ENCODE results near the gene CPT1B.

CPT1B gene

GRCh38 chr22:50584106-50585096 lies 6.2 kb upstream of the CPT1B start:
- DNase-seq, result no peak

GRCh38 chr22:50583294-50583861 lies 5.2 kb upstream of the CPT1B start:
- DNase-seq, result no peak

DNA sequence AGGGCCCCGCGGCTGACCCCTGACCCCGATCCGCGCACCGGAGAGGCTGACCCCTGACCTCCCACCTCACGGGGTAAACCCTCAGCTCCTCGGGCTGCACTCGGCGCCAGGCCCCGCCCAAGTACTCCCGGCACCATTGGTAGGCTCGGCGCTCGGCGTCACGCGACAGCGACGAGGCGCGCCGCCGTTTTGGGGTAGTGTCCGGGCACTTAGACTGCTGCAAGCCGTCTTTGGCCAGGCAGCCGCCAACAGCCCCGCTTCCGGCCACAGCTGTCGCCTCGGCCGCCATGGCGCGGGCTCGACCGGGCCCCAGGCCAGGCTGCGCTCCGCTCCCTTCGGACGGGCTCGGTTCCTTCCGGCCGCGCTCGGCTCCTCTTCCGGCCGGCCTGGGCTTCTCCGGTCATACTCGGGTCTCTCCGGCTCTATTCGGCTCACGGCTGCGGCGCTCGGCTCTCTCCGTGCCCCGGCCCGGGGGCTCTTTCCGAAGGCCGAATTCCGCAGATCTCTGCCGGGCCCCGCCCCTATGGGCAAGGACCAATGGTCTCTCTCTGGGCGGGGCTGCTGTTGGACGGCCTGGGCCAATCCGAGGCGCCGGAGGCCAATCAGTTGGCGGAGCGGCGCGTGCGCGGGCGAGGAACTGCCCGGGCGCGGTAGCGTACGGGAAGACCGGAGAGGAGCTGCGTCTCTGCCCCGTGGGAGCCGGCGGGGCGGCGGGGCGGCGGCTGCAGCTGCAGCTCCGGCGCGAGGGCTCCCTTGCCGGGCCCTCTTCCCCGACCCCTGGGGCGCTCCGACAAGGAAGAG lies 4.5 kb upstream of the CPT1B start, which contains the start of gene CHKB:
Gene CHKB (minus strand): TSS at position 357 of the 801 bp plus-strand sequence. CDS start 68 bp downstream, at position 289.
- peak; percentile 99 for DNase-seq

DNA sequence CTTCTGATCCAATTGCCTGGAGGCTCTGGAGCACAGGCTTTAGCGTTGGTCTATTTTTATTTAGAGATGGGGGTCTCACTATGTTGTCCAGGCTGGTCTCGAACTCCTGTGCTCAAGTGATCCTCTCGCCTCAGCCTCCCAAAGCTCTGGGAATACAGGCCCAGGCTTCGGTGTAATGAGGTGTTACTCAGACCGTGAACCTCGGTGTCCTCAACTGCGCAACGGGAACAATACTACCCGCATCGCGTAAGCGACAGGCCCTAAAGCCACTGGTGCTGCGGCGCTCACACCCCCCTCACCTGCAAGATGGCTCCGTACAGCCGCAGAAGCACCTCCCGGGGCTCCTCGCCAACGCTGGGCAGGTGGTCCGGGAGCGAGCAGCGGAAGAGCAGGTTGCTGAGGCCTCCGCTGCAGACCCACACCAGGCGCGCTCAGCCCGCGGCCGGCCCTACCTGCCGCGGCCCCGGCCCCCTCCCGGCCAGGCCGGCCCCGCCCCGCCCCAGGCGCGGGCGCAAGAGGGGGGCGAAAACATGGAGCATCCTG lies 3.8 kb upstream of the CPT1B start:
- no peak for DNase-seq

DNA sequence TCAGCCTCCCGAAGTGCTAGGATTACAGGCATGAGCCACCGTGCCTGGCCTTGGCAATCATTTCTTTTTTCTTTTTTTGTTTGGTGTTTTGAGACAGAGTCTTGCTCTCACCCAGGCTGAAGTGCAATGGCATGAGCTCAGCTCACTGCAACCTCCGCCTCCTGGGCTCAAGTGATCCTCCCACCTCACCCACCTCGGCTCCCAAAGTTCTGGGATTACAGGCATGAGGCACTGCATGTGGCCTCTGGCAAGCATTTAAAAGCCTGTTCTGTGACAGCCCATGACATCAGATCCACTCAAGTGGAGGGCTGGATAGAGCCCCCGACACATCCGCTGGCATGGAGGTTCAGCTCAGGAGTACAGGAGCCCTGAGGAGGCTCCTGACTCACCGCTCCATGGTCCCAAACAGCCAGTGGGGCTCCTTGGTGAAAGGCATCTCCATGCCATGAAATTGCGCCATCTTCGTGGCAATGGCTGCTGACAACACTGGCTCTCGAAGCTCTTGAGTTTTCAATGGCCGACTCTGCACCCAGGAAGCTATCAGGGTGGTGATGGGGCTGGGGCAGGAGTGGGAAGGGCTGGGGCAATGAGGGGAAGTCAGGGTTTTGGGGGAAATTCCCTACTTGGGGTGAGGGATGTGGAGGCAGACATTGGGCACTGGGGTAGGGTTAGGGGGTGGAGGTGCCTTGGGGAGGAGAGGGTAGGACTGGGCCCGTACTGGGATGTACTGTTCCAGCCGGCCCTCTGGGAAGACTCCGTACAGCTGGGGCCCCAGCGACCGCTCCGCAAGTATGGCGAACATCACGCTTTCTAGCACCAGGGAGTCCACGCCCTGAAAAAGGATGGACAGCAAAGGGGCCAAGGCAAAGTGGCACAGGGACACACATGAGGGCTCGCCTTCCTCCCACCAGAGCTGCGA lies 3.1 kb upstream of the CPT1B start:
- DNase-seq, result no peak

- DNase-seq, result no peak
Measured at GRCh38 chr22:50579752-50580151, 1.5 kb upstream of the CPT1B start.

DNA sequence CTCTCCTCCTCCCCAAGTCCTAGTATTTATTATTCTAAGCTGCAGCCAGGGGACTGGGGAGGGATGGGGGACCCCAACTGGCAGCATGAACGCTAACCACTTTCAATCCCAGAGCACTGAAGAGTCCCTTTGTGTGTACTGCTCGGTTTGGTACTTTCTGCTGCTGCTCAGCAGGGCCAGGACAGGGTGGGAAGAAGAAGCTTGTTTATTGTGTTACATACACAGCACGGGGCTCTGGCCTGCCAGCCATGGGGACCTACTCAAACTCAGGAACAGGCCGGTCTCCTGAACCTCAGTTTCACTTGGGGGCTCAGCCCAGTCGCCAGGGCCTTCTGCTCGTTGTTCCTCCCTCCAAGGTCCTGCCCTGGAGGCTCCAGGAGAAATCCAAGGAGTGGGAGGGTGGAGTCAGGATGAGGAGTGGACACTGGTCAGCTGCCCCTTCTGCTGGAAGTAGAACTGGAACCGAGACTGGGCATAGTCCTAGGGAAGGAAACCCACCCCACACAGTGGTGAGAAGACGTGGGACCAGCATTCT lies 616 bp upstream of the CPT1B start:
- no peak for DNase-seq

- DNase-seq, result no peak
Measured at GRCh38 chr22:50577697-50577986, 585 bp downstream of the CPT1B start.

DNA sequence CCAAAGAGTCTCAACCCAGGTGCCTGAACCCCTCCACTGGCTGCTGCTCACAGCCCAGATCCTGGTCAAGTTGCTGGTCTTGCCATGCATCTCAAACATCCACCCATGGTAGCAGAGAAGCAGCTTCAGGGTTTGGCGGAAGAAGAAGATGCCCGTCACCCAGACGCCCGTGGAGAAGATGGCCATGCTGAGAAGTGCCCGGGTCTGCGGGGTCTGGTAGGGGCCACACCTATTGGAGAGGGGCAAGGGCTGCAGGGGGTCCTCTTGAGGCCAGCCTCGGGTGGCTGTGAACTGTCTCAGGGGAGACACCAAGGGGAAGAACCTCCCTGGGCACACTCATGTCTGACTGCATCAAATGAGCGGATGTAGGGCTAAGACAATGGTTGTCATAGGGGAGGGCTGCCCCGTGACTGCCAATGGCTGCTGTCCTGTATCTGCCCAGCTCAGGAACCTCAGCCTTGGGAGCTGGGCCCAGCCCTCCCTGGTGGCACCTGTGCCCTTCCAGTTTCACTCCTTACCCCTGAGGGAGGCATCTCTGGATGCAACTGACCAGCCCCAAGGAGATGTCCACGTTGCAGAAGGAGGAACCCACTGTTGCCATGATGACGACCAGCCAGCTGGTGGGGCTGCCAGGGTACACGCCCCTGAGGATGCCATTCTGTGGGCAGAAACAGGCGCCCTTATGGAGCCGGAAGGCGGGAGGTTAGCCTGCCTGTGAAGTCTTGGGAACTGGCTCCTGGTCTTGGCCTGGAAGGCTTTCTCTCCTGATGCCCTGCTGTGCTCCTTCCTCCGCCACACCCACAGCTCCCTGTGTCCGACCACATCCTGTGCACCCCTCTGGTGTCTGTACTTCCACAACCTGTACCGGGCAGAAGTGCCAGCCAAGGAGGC lies 1.2 kb downstream of the CPT1B start:
- no peak for DNase-seq

DNA sequence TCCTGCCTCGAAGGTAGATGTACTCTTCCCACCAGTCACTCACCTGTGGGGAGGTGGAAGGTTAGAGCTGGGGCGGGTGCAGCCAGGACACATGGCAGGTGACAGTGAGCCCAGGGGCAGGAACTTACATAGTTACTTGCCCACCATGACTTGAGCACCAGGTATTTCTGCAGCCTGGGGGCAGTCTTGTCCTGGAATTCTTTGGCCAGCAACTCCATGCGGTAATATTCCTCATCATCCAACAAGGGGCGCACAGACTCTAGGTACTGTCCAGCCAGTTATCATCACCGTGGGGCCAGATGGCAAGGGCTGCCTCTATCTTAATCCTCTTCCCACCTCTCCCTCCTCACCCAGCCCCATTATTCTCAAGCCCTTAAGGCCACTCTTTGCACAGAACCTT lies 2.2 kb downstream of the CPT1B start:
- no peak for DNase-seq

DNA sequence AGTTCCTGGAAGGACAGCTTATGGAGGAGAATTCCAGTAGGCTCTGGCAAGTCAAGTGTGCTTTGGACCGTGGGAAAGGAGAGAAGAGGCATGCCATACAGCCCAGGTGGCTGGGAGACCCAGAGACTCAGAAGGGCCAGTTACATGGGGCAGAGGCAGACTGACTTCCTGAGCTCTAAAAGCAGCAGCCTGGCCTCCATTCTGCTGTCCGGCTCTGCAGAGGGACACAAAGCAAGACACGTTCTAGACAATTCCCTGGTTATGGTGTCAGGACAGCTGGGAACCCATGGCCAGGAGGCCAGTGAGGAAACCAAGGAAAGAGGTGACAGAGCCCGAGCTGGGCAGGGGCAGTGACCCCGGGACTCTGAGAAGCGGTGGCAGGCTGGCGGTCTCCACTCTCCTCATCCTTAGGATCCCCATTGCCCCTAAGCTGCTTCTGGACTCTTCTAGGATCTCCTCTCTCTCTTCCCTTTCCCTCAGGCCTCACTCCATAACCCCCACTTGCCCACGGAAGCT lies 2.7 kb downstream of the CPT1B start:
- no peak for DNase-seq

- no peak for DNase-seq
Measured at GRCh38 chr22:50574383-50574755, 3.9 kb downstream of the CPT1B start.

DNA sequence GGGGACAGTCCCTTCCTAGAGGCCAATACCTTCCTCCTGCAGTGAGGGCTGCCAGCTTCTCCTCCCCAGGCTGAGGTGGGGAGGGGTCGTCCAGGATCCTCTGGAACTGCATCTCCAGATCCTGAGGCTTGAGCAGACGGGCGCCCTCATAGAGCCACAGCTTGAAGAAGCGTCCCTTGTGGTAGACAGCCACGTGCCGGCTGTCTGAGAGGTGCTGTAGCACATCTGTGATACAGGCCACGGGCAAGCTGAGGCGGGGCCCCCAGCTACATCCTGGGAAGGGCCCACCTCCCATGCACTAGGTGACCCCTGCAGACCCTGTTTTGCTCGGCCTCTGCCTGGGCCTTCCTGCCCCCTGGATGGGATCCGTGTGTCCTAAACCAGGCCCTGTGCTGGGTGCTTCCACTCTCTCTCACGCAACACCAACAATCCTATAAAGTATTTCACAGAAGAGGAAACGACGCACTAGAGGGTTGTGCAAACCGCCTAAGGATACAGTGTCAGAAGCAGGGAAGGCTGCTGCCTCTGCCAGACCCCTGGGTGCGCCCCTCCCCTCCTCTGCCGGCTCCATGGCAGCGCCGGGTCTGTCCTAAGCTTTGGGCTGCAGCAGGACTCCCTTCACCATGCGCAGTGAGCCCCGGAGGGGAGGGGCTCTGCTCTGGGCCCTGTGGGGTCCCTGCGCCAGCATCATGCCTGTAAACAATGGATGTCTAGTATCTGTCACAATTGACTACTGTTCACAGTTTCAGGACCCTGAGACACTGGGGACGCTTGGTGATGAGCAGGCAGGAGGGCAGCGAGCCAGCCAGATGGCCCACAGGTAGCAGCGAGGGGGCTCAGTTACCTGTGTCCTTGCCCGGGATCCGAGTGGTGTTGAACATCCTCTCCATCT lies 4.5 kb downstream of the CPT1B start:
- DNase-seq, result no peak

DNA sequence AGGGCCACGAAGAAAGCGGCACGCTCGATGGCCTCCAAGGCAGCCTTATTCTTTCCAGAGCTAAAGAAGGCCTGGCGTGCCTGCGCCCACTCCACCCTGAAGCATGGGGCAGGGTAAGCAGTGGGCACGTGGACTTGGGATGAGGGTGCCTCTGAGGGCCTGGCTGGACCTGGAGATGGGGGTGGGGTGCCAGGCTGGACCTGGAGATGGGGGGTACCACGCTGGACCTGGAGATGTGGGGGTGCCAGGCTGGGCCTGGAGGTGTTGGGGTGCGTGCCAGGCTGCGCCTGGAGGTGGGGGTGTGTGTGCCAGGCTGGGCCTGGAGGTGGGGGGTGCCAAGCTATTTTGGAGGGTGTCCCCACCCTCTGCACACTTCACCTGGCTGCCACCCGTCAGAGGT lies 5.3 kb downstream of the CPT1B start:
- no peak for DNase-seq

- DNase-seq, result no peak
Measured at GRCh38 chr22:50571264-50572175, 6.7 kb downstream of the CPT1B start.

- no peak for DNase-seq
Measured at GRCh38 chr22:50570861-50571260, 7.4 kb downstream of the CPT1B start.

GRCh38 chr22:50569896-50570535 lies 8.2 kb downstream of the CPT1B start:
- no peak for DNase-seq

GRCh38 chr22:50569041-50569459 lies 9.2 kb downstream of the CPT1B start:
- no peak for DNase-seq

Measured in hippocampal formation (tissue), 2 donors.